ENCODE results near the gene ABTB1. TPM values are rescaled to one million over a fixed set of nuclear protein-coding genes. Genes with fewer than 3 reads are reported as not detected.

Gene ABTB1
- total and polyA plus RNA-seq, 4 donors: 9.7 to 14.1 (median 10.9) TPM

- TF ChIP-seq REST (IDR thresholded peaks at IDR 0.05): no peak
- TF ChIP-seq FOXA2 (IDR thresholded peaks at IDR 0.05): no peak
- TF ChIP-seq ATF3 (IDR thresholded peaks at IDR 0.05): no peak
- TF ChIP-seq YY1 (IDR thresholded peaks at IDR 0.05): no peak
These were observed 44.8 kb downstream of the ABTB1 start (continued) for GRCh38 chr3:127717357-127718244.

- no peaks in the 10 kb centered on the region for H3K27me3 ChIP-seq (ENCODE audit: control insufficient read depth in 4 of 4, insufficient read depth in 4 of 4, low read length in 3 of 4)
- no peak overlapping the region for H3K9ac ChIP-seq (ENCODE audit: low read depth in 1 of 2, low read length in 2 of 2)
- WGBS: 94% methylated on average over 7 of the region's 7 CpGs
- H3K9me3 ChIP-seq (ENCODE audit: control insufficient read depth in 4 of 4, low read length in 3 of 4): no peaks in the 10 kb centered on the region
- TF ChIP-seq SP1 (IDR thresholded peaks at IDR 0.05) (no peak), REST (IDR thresholded peaks at IDR 0.05) (no peak), ATF3 (IDR thresholded peaks at IDR 0.05) (no peak), HNF4A (conservative IDR thresholded peaks at IDR 0.05) (no peak), JUND (IDR thresholded peaks at IDR 0.05) (no peak)
- H3K4me3 ChIP-seq (ENCODE audit: low read depth in 1 of 3, low read length in 3 of 3): no peak overlapping the region
- H3K4me1 ChIP-seq (ENCODE audit: control insufficient read depth in 4 of 4, insufficient read depth in 4 of 4, low read length in 3 of 4): peaks cover 0 to 2% (median 0%) of the 10 kb centered on the region in 4 donors
- no peak overlapping the region for H3K27ac ChIP-seq (ENCODE audit: low read depth in 1 of 2, low read length in 2 of 2)
- DNase-seq (ENCODE audit: low spot score): no peak
- H3K36me3 ChIP-seq (ENCODE audit: control insufficient read depth in 4 of 4, insufficient read depth in 3 of 4, low read depth in 1 of 4, low read length in 3 of 4): peaks cover 5 to 54% (median 17%) of the 10 kb centered on the region in 4 donors
These were observed 45.6 kb downstream of the ABTB1 start for GRCh38 chr3:127718245-127718915.

GRCh38 chr3:127718916-127719290, 46.2 kb downstream of the ABTB1 start:
- Histone ChIP-seq H3K4me3 (ENCODE audit: low read depth in 1 of 3, low read length in 3 of 3) (no peak overlapping the region), H3K4me1 (ENCODE audit: control insufficient read depth in 4 of 4, insufficient read depth in 4 of 4, low read length in 3 of 4) (peaks cover 0 to 2% (median 0%) of the 10 kb centered on the region in 4 donors), H3K36me3 (ENCODE audit: control insufficient read depth in 4 of 4, insufficient read depth in 3 of 4, low read depth in 1 of 4, low read length in 3 of 4) (peaks cover 5 to 53% (median 14%) of the 10 kb centered on the region in 4 donors), H3K27ac (ENCODE audit: low read depth in 1 of 2, low read length in 2 of 2) (no peak overlapping the region), H3K9me3 (ENCODE audit: control insufficient read depth in 4 of 4, low read length in 3 of 4) (no peaks in the 10 kb centered on the region), H3K27me3 (ENCODE audit: control insufficient read depth in 4 of 4, insufficient read depth in 4 of 4, low read length in 3 of 4) (no peaks in the 10 kb centered on the region), H3K9ac (ENCODE audit: low read depth in 1 of 2, low read length in 2 of 2) (no peak overlapping the region)
- DNase-seq (ENCODE audit: low spot score): no peak
- WGBS: 71% methylated on average over 3 of the region's 3 CpGs
- TF ChIP-seq YY1 (IDR thresholded peaks at IDR 0.05): no peak

Data from liver (tissue), 9 donors.